ENCODE data around the gene EXT2.

The EXT2 gene

GRCh38 chr11:44208976-44209603 lies 113.6 kb downstream of the EXT2 start:
- DNase-seq = no peak

- DNase-seq = no peak
These were observed 116.7 kb downstream of the EXT2 start for GRCh38 chr11:44212128-44212527.

- DNase-seq = no peak
These were observed 117.7 kb downstream of the EXT2 start for GRCh38 chr11:44213148-44213547.

DNA sequence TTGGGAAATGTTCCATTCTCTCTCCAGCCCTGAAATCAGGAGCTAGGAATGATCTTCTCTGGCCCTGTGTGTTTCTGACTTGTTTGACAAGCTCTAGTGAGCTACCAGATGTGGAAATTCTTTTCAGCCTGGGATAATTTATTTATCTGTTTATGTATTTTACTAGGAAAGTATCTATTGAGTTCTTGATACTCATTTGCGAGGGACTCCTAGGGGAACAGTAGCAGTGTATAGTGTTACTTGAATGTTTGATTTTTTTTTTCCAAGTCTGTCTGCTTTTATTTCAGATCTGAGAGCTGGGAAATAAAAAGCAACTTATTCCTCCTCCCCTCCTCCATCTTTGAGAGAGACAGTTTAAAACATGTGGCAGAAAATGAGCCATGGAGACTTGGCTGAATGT lies 122.0 kb downstream of the EXT2 start:
- DNase-seq = no peak

DNA sequence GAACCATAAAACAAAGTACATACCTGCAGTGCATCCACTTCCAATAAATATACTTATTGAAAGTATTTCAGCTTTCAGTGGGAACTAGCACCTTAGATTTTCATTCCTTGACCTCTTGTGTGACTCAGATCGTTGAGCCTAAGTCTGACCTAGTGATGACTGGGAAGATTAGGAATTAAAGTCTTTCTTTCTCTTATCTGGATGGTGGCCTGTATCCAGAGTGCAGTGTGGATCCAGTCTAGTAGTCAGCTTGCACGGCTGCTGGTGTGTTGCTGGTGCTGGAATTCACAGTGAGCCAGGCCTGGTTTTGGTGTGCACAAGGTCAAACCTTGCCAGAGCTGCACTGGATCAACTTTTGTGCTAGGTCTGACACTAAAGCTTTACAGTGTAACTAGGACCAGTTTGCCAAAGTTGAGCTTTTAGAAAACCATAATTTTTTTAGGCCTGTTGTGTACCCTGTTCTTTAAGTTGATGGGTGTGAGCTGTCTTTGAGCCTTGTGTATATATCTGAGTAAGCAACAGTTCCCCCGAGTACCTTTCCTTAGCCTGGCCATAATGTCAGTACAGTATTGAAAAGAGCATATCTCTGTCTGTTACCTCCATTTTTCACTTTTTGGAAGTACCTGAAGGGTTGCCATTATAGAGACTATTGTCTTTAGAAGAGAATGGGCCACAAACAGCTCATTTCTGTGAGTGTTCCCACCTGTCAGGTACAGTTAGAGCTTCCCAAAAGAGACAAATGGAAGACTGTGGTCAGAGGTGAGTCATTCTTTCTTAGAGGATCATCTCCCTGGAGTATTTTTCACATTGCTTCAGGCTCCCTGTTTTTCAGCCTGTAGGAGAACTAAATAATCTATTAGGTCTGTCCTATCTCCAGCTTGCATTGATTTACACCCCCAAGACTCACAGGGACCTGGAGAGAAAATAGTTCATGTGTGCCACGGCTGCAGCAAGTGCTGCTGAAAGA lies 124.6 kb downstream of the EXT2 start:
- no peak for DNase-seq

DNA sequence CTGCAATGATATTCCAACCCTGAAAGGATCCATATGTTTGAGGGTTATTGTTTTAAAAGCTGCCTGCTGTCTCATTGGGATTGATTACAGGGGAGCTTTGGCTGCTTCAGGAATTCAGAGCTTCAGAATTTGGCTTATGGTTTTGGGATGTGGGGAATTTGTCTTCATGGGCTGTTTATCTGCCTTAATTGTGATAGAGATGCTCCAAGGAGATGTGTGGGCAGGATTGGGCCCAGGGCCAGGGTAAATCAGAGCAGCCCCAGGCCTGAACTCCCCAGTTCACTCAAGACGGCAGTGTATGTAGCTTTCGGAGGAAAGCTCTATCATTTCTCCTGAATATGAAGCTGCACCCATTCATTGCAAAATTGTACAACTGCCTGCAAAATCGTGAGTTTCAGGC lies 126.0 kb downstream of the EXT2 start:
- no peak for DNase-seq

GRCh38 chr11:44221992-44222391 lies 126.5 kb downstream of the EXT2 start:
- no peak for DNase-seq

DNA sequence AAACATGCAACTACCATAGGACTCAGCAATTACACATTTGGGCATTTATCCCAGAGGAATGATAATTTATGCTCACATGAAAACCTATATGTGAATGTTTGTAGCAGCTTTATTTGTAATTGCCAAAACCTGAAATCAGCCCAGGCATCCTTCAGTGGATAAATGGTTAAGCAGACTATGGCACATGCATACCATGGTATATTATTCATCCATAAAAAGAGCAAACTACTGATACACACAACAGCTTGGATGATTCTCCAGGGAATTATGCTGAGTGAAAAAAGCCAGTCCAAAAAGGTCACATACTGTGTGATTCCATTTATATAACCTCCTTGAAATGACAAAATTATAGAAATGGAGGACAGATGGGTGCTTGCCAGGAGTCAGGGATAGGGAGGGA lies 127.8 kb downstream of the EXT2 start:
- no peak for DNase-seq

DNA sequence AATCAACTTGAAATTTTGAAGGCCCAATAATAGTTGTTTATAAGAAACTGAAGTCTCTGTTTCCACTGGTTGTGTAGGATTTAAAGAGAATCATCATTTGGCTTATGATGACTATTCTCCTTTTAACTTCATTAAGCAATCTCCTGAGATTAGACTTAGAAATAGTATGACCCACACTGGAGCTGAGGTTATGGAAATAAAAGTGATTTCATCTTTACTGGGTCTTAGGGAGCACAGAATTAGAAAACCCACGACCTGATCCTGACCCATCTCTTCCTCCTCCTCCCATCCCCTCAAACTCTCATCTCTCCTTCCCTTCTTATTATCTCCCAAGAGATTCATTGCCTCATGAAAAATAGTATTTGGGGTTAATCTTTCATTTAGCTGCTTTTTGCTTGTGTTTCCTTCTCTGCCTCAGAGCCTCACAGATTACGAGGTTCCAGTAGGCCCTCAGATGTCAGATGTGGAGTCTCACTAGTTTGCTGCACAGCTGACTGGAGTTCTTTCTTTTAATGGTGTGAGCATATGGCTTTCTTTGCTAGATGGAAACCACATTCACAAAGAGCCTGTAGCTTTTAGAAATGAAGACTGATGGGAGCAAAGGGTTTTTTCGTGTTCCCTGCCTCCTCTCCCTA lies 129.5 kb downstream of the EXT2 start:
- no peak for DNase-seq

DNA sequence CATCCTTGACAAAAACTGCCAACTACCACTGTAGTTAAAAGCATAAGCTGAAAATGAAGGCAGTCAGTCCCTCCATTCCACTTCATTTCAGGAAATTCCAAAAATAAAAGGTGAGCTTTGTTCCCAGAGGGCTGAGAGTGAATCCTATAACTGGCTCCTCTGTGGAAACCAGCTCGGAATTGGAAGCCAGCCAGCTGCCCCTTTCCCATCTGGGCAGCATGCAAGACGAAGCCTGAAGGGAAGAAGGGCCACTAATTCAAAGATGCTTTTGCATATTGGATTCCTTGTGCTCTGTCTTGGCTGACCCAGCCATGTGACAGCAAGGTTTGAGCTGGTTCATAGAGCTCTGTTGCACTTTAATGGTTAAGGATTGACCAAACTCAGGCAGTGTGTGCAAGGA lies 131.0 kb downstream of the EXT2 start:
- DNase-seq = no peak

GRCh38 chr11:44226945-44227344 lies 131.5 kb downstream of the EXT2 start:
- DNase-seq = no peak

GRCh38 chr11:44228379-44228778 lies 132.9 kb downstream of the EXT2 start:
- no peak for DNase-seq

DNA sequence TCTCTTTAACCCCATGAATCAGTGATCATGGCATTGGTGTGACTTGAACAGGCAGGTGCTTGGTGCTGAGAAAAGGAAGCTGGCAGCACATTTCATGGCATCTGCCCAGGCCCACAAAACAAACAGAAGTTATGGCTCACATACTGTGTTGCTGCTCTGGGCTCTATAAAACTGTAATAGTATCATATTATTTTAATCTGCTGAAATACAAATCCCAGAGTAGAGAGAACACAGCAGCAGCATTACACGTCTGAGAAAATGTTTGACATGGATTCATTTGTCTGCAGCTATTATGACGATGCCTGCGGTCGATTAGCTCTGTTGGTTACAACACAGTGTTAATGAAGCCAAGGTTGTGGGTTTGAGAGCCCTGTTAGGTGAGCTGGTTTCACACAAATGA lies 133.6 kb downstream of the EXT2 start:
- DNase-seq = no peak

GRCh38 chr11:44229624-44230023 lies 134.1 kb downstream of the EXT2 start:
- DNase-seq = no peak

DNA sequence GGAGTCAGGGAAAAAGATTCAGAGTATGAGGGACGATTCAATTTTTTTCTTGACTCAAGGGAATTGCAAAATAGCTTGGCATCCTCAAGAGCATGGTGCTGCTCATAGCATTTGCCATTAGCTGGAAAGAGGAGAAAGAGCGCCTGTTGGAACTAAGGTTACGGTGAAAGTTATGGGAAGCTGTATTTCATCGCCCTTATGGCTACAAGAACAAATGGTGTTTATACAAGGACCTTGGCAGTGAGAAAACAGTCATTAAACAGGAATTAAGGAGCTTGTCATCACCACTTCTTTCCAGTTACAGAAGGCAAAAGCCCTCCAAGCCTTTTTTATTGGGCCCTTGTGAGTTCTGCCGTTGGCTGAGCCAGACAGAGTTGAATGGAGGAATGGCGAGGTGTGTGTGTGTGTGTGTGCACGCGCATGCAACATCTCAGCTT lies 140.3 kb downstream of the EXT2 start:
- DNase-seq = no peak

DNA sequence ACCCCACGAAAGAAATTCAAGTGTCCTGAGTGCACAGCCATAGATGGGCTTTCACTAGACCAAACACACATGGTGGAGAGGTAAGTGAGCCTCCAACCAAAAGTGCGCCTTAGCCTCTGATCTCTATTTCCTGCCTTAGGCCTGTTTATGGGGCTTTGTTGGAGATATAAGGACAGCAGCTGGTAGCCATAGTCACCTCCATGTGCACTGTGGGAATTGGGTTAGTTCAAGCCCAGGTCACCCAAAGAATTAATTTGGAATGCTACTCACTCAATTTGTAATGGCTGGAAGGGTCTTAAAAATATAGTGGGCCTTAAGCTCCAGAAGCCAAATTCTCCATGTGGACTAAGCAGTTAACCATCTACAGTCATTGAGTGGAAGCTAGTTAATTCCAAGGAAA lies 140.8 kb downstream of the EXT2 start:
- no peak for DNase-seq

DNA sequence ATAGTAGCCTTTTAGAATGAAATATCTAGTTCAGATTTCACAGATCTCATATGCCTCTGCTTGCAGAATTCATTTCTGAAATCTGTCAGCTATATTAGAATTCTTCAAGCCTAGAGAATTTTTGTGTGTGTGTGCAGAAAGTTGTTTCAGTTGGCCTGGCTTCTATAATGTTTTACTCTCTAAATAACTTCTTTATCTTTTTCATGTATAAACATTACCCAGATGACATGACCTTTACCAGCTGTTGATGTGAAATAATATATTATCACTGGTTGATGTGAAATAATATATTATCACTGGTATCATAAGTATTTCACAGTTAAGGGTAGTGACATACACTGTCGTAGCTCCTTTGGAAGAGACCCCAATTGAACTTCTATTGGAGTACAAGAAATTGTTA lies 141.7 kb downstream of the EXT2 start:
- DNase-seq = no peak

- DNase-seq = no peak
These were observed 146.4 kb downstream of the EXT2 start for GRCh38 chr11:44241851-44242250.

- DNase-seq = no peak
These were observed 147.6 kb downstream of the EXT2 start for GRCh38 chr11:44243086-44243485.

DNA sequence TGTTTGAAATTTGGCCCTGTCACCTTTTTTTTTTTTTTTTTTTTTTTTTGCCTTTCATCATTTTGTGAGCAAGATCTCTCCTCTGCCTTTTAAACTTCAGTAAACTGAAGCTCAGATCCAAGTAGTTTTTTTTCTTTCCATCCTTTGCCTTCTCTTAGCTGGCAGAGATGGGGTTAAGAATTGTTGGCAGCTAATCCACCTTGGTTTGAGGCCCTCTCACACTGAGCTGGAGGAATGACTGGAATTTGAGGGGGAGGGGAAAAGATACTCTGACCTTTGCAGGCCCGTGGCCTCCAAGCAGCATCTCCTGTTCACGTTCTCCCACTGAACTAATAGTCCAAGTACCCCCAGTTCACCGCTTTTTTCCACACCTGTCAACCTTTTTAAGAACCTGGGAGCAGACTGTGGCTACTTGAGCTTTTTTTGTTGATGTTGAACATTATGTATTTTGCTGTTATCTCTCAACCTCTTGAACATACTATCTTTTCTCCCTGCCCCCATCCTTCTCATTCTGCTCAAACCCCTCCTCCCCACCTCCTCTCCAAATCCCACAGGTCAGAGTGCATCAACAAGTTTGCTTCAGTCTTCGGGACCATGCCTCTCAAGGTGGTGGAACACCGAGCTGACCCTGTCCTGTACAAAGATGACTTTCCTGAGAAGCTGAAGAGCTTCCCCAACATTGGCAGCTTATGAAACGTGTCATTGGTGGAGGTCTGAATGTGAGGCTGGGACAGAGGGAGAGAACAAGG lies 148.3 kb downstream of the EXT2 start:
- DNase-seq = no peak

GRCh38 chr11:44244639-44245310 lies 149.3 kb downstream of the EXT2 start:
- no peak for DNase-seq

- DNase-seq = no peak
These were observed 151.2 kb downstream of the EXT2 start for GRCh38 chr11:44246726-44247125.

DNA sequence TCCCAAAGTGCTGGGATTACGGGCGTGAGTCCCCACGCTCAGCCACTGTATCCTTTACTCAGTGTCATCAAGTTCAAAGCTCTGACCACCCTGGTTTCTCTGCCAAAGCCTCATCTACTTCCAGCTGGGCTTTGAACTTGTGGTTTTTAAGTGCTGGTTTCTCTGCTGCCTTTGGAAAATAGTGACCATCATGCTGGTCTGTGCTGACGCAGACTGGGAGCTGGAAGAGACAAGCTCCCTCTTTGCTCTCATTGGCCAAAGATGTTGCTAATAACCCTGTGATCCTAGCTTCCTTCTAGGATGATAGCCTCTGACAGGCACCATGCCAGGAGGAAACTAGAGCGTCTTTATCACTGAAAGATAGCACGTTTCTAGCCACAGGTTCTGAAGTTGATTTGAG lies 152.0 kb downstream of the EXT2 start:
- no peak for DNase-seq

All from activated CD4-positive, CD25-positive, alpha-beta regulatory T cell (primary cell).